ENCODE results near the gene PAPSS2.

Gene PAPSS2

DNA sequence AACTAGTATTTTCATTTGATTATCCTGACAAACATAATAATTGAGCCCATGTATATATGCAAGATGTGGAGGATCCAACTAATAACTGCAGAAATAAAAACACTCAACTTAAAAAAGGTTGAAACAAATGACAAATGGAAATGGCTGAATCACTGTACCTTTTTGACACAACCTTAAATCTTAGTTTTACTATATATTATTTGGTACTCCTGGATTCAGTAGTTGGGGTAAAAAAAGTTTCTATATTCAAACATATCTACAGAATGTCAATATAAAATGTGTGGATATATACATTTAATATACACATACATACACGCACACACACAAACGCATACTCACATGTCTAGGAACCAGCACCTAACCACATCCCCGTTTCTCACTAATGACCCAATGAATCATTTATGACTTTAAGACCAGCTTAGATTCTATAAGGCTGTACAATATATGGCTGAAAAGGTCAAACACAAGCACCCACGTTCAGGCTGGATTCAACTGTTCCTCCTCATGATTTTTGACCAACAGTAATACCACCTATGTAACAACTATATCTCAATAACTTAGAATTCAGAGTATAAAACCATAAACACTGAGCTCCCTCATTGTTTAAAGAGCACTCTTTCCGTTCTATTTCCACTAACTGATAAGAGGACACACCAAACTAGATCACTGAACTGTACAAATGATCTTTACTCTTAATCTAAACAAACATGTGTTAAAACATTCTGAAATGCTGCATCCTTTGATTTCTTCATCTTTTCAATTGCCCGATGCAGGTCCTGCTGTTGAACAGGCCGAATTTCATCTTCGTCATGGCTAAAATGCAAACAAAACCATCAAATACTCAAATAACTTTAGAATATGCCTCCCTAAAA is 94.6 kb downstream of the PAPSS2 start:
- Histone ChIP-seq H3K27me3 (ENCODE audit: insufficient read depth, poor library complexity, severe bottlenecking) (no peaks in the 10 kb centered on the region), H3K4me3 (replicated peaks; ENCODE audit: insufficient read depth, low read length) (no peak overlapping the region), H3K27ac (replicated peaks) (no peak overlapping the region)
- no peak for DNase-seq (ENCODE audit: low read depth in 1 of 2, low spot score in 1 of 2)
- no peak for TF ChIP-seq POLR2AphosphoS5 (IDR thresholded peaks at IDR 0.05; ENCODE audit: low read depth)
- no peak for TF ChIP-seq GABPA (IDR thresholded peaks at IDR 0.05; ENCODE audit: low read depth)
- TF ChIP-seq, protein P1, sequence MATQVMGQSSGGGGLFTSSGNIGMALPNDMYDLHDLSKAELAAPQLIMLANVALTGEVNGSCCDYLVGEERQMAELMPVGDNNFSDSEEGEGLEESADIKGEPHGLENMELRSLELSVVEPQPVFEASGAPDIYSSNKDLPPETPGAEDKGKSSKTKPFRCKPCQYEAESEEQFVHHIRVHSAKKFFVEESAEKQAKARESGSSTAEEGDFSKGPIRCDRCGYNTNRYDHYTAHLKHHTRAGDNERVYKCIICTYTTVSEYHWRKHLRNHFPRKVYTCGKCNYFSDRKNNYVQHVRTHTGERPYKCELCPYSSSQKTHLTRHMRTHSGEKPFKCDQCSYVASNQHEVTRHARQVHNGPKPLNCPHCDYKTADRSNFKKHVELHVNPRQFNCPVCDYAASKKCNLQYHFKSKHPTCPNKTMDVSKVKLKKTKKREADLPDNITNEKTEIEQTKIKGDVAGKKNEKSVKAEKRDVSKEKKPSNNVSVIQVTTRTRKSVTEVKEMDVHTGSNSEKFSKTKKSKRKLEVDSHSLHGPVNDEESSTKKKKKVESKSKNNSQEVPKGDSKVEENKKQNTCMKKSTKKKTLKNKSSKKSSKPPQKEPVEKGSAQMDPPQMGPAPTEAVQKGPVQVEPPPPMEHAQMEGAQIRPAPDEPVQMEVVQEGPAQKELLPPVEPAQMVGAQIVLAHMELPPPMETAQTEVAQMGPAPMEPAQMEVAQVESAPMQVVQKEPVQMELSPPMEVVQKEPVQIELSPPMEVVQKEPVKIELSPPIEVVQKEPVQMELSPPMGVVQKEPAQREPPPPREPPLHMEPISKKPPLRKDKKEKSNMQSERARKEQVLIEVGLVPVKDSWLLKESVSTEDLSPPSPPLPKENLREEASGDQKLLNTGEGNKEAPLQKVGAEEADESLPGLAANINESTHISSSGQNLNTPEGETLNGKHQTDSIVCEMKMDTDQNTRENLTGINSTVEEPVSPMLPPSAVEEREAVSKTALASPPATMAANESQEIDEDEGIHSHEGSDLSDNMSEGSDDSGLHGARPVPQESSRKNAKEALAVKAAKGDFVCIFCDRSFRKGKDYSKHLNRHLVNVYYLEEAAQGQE (IDR thresholded peaks at IDR 0.05; ENCODE audit: insufficient replicate concordance, low read depth): no peak
- TF ChIP-seq SPI1 (IDR thresholded peaks at IDR 0.05; ENCODE audit: borderline replicate concordance, low read depth): no peak
- TF ChIP-seq, protein P2, sequence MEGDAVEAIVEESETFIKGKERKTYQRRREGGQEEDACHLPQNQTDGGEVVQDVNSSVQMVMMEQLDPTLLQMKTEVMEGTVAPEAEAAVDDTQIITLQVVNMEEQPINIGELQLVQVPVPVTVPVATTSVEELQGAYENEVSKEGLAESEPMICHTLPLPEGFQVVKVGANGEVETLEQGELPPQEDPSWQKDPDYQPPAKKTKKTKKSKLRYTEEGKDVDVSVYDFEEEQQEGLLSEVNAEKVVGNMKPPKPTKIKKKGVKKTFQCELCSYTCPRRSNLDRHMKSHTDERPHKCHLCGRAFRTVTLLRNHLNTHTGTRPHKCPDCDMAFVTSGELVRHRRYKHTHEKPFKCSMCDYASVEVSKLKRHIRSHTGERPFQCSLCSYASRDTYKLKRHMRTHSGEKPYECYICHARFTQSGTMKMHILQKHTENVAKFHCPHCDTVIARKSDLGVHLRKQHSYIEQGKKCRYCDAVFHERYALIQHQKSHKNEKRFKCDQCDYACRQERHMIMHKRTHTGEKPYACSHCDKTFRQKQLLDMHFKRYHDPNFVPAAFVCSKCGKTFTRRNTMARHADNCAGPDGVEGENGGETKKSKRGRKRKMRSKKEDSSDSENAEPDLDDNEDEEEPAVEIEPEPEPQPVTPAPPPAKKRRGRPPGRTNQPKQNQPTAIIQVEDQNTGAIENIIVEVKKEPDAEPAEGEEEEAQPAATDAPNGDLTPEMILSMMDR (IDR thresholded peaks at IDR 0.05; ENCODE audit: insufficient read depth, low read length): no peak

DNA sequence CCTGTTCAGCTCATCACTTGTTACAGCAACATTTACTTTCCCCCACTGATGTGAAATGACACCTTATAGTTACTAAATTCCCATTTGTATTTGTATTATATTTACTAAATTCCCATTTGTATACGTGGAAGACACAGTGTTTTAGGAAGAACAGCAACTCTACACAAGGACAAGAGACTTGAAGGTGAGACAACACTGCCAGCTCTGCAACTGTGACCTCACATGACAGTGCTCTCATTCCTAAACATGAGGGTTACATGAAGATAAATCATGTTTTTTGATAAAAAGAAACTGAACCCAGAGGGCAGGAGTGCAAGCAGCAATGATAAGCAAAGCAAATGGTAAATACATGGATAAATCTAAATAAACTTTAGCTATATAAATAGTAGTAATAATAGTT is 98.0 kb downstream of the PAPSS2 start:
- TF ChIP-seq, protein P1 (IDR thresholded peaks at IDR 0.05; ENCODE audit: insufficient replicate concordance, low read depth): no peak
- TF ChIP-seq, protein P2 (IDR thresholded peaks at IDR 0.05; ENCODE audit: insufficient read depth, low read length): no peak
- TF ChIP-seq GABPA (IDR thresholded peaks at IDR 0.05; ENCODE audit: low read depth): no peak
- H3K27me3 ChIP-seq (ENCODE audit: insufficient read depth, poor library complexity, severe bottlenecking): no peaks in the 10 kb centered on the region
- no peak overlapping the region for H3K4me3 ChIP-seq (replicated peaks; ENCODE audit: insufficient read depth, low read length)
- no peak overlapping the region for H3K27ac ChIP-seq (replicated peaks)
- no peak for DNase-seq (ENCODE audit: low read depth in 1 of 2, low spot score in 1 of 2)

DNA sequence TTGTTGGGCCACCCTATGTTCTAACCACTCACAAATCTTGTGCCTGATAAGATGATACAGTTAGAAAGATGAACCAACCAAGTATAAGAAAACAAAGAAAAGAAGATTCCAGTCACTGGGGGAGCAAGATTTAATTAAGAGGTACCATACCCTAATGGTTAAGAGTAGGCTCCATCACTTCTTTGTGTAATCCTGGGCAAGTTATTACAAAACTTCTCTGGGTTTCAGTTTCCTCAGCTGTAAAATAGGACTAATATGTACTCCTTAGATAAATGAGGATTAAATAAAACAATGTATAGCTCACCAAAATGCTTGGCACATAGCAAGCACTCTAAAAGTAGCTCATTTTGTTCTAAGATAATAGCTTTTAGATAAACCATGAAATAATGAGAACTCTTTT is 99.9 kb downstream of the PAPSS2 start:
- no peaks in the 10 kb centered on the region for H3K27me3 ChIP-seq (ENCODE audit: insufficient read depth, poor library complexity, severe bottlenecking)
- TF ChIP-seq, protein P1 (IDR thresholded peaks at IDR 0.05; ENCODE audit: insufficient replicate concordance, low read depth): no peak
- TF ChIP-seq SPI1 (IDR thresholded peaks at IDR 0.05; ENCODE audit: borderline replicate concordance, low read depth): no peak
- TF ChIP-seq, protein P2 (IDR thresholded peaks at IDR 0.05; ENCODE audit: insufficient read depth, low read length): no peak
- no peak for TF ChIP-seq GABPA (IDR thresholded peaks at IDR 0.05; ENCODE audit: low read depth)
- TF ChIP-seq POLR2AphosphoS5 (IDR thresholded peaks at IDR 0.05; ENCODE audit: low read depth): no peak
- DNase-seq (ENCODE audit: low read depth in 1 of 2, low spot score in 1 of 2): no peak
- no peak overlapping the region for H3K27ac ChIP-seq (replicated peaks)
- H3K4me3 ChIP-seq (replicated peaks; ENCODE audit: insufficient read depth, low read length): no peak overlapping the region

Measured in HL-60 (cell line).